Sigmoid colon (tissue), 7 donors: ENCODE results near the gene CFAP54. TPM values are rescaled to one million over a fixed set of nuclear protein-coding genes. Genes with fewer than 3 reads are reported as not detected.

Experiments used
- DNase-seq: peaks from one replicate; pipeline ENCODE4 v3.0.0-alpha.2; 2019
- H3K27ac ChIP-seq, 4 donors: fragments of 200-600 bp; sonication (generic); one replicate each; pipeline ENCODE4 v1.5.1; 2016 to 2019; ENCODE audit warnings: mild to moderate bottlenecking in 1 of 4
- H3K27me3 ChIP-seq, 3 donors: fragments of 200-600 bp; sonication (generic); one replicate each; pipeline ENCODE4 v1.5.1; 2019; ENCODE audit warnings: mild to moderate bottlenecking in 1 of 3
- H3K36me3 ChIP-seq, 4 donors: fragments of 200-600 bp; sonication (generic); one replicate each; pipeline ENCODE4 v1.5.1; 2016 to 2019
- H3K4me1 ChIP-seq, 4 donors: fragments of 200-600 bp; sonication (generic); one replicate each; pipeline ENCODE4 v1.5.1; 2017 to 2019
- H3K4me3 ChIP-seq, 4 donors: fragments of 200-600 bp; sonication (generic); one replicate each; pipeline ENCODE4 v1.5.1; 2017 to 2019; ENCODE audit warnings: mild to moderate bottlenecking in 2 of 4, moderate library complexity in 1 of 4
- H3K9me3 ChIP-seq, 4 donors: fragments of 200-600 bp in 3 of 4; sonication (generic) in 3 of 4; one replicate each; pipeline versions ENCODE4 v1.5.1 to v1.6.1; 2013 to 2019
- CTCF ChIP-seq, 4 experiments: fragments of 450-650 bp in 3 of 4; fragments of 200-600 bp in 1 of 4; IDR thresholded peaks; one replicate each; pipeline ENCODE4 v1.5.1; 2016 to 2019; ENCODE audit warnings: antibody characterized with exemption in 4 of 4, mild to moderate bottlenecking in 3 of 4, moderate library complexity in 2 of 4
- EP300 ChIP-seq, 4 donors: sonication (generic); formaldehyde crosslinking; IDR thresholded peaks; one replicate each; pipeline ENCODE4 v1.6.1; 2017; ENCODE audit warnings: antibody characterized with exemption in 4 of 4
- POLR2A ChIP-seq, 2 donors: fragments of 450-650 bp; IDR thresholded peaks; one replicate each; pipeline ENCODE4 v1.6.1; 2016; ENCODE audit warnings: antibody characterized with exemption in 2 of 2, mild to moderate bottlenecking in 2 of 2, moderate library complexity in 2 of 2
- POLR2AphosphoS5 ChIP-seq, 4 donors: sonication (generic); formaldehyde crosslinking; IDR thresholded peaks; one replicate each; pipeline ENCODE4 v1.6.1; 2017; ENCODE audit warnings: antibody characterized with exemption in 4 of 4
- WGBS, 2 donors: extraction: QIAGEN DNeasy Blood & Tissue Kit; methylation state at CpG; one replicate each; pipeline ENCODE4 v1.1.7; 2013; 5-methylcytosine and 5-hydroxymethylcytosine counted together
- intact Hi-C: fragments of 100-400 bp; cut with DNase I; formaldehyde crosslinking; loops from one replicate; pipeline ENCODE4 v1.15.1; 2023
- polyA plus RNA-seq, 3 donors: library from polyadenylated mRNA; stranded (reverse); fragments of 200-250 nt; gene quantifications; one replicate each; pipeline ENCODE4 v1.2.3, GENCODE V29; 2013
- total RNA-seq, 4 donors: library from RNA; depleted of rRNA; stranded (reverse); fragments of >200 nt; gene quantifications; one replicate each; pipeline ENCODE4 v1.1.0, GENCODE V29; 2016
- donor health status: healthy with polysubstance abuse.
- donor health status: Bipolar disorder and iron deficiency.
- donor health status: healthy.

Gene CFAP54
- total and polyA plus RNA-seq, 7 donors: 0.07 to 10.5 (median 3.1) TPM; not detected in 2

GRCh38 chr12:96881608-96882007, 392.2 kb downstream of the CFAP54 start:
- no peak overlapping the region for H3K4me3 ChIP-seq
- intact Hi-C loops: no loop called here
- H3K27me3 ChIP-seq: no peaks in the 10 kb centered on the region
- no peak for TF ChIP-seq CTCF (IDR thresholded peaks at IDR 0.05)
- no peak for TF ChIP-seq POLR2AphosphoS5 (IDR thresholded peaks at IDR 0.05)
- no peak for TF ChIP-seq POLR2A (IDR thresholded peaks at IDR 0.05)
- TF ChIP-seq EP300 (IDR thresholded peaks at IDR 0.05): no peak
- H3K36me3 ChIP-seq: no peaks in the 10 kb centered on the region
- no peak overlapping the region for H3K27ac ChIP-seq
- H3K4me1 ChIP-seq: peaks cover 0 to 2% (median 2%) of the 10 kb centered on the region in 4 donors
- DNase-seq: no peak
- no peaks in the 10 kb centered on the region for H3K9me3 ChIP-seq

GRCh38 chr12:96882862-96883261, 393.5 kb downstream of the CFAP54 start:
- no peaks in the 10 kb centered on the region for H3K9me3 ChIP-seq
- intact Hi-C loops: no loop called here
- 67 to 73% methylated on average over 2 of the region's 2 CpGs for WGBS, 2 donors
- H3K27me3 ChIP-seq: no peaks in the 10 kb centered on the region
- H3K4me1 ChIP-seq: peaks cover 0 to 14% (median 13%) of the 10 kb centered on the region in 4 donors
- no peak for DNase-seq
- no peak overlapping the region for H3K4me3 ChIP-seq
- H3K27ac ChIP-seq: no peak overlapping the region
- no peaks in the 10 kb centered on the region for H3K36me3 ChIP-seq
- no peak for TF ChIP-seq EP300 (IDR thresholded peaks at IDR 0.05)
- TF ChIP-seq POLR2A (IDR thresholded peaks at IDR 0.05): no peak
- no peak for TF ChIP-seq CTCF (IDR thresholded peaks at IDR 0.05)
- TF ChIP-seq POLR2AphosphoS5 (IDR thresholded peaks at IDR 0.05): no peak

- intact Hi-C loops: no loop called here
- no peaks in the 10 kb centered on the region for H3K9me3 ChIP-seq
- TF ChIP-seq EP300 (IDR thresholded peaks at IDR 0.05) (no peak), POLR2AphosphoS5 (IDR thresholded peaks at IDR 0.05) (no peak), CTCF (IDR thresholded peaks at IDR 0.05) (no peak), POLR2A (IDR thresholded peaks at IDR 0.05) (no peak)
- H3K27ac ChIP-seq: no peak overlapping the region
- no peak overlapping the region for H3K4me3 ChIP-seq
- H3K27me3 ChIP-seq: no peaks in the 10 kb centered on the region
- WGBS, 2 donors: 79 to 93% methylated on average over 4 of the region's 4 CpGs
- DNase-seq: no peak
- H3K4me1 ChIP-seq: peaks cover 0 to 17% (median 13%) of the 10 kb centered on the region in 4 donors
- H3K36me3 ChIP-seq: no peaks in the 10 kb centered on the region
Observed at GRCh38 chr12:96883571-96883970, 394.2 kb downstream of the CFAP54 start.

- Histone ChIP-seq H3K27ac (peak overlapping the region in 3 of 4 donors; percentile 30 to 35 (median 34)), H3K4me3 (no peak overlapping the region), H3K9me3 (no peaks in the 10 kb centered on the region), H3K4me1 (peaks cover 0 to 45% (median 33%) of the 10 kb centered on the region in 4 donors), H3K27me3 (no peaks in the 10 kb centered on the region), H3K36me3 (no peaks in the 10 kb centered on the region)
- DNase-seq: no peak
- no peak for TF ChIP-seq EP300 (IDR thresholded peaks at IDR 0.05)
- TF ChIP-seq POLR2AphosphoS5 (IDR thresholded peaks at IDR 0.05): peak in 1 of 4 donors; percentile 12
- no peak for TF ChIP-seq POLR2A (IDR thresholded peaks at IDR 0.05)
- no peak for TF ChIP-seq CTCF (IDR thresholded peaks at IDR 0.05)
- intact Hi-C loops: no loop called here
- WGBS, 2 donors: 69 to 76% methylated on average over 4 of the region's 4 CpGs
Observed at GRCh38 chr12:96886998-96887677, 397.8 kb downstream of the CFAP54 start.
